ENCODE measurements around the gene SERPINF2. TPM values are rescaled to one million over a fixed set of nuclear protein-coding genes. Genes with fewer than 3 reads are reported as not detected.
A peak's percentile ranks its signal among the peaks of the same experiment; 100 is the strongest.

SERPINF2 gene
- total RNA-seq, 3 donors from 2014 or later: 18.4 to 30.1 (median 21.3) TPM

DNA sequence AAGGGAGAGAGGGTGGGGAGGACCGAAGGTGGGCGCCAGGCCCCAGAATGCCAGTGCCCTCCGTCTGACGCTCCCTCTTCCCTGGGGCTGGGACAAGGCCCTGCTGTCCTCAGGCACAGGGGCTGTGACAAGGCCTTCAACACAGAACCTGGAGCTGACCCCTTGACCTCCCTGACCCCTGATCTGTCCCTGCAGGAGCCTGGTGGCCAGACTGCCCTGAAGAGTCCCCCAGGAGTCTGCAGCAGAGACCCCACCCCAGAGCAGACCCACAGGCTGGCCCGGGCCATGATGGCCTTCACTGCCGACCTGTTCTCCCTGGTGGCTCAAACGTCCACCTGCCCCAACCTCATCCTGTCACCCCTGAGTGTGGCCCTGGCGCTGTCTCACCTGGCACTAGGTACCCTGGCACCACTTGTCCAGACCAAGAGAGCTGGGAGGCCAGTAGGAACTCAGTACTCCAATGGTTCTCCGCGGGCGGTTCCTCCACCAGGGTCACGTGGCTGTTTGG lies 2.9 kb downstream of the SERPINF2 start:
- intact Hi-C loops (cut with DNase I; ENCODE audit: low total_unique reads): no loop called here
- H3K27ac ChIP-seq: peak overlapping the region; percentile 62 to 84
- no peaks in the 10 kb centered on the region for H3K27me3 ChIP-seq
- no peaks in the 10 kb centered on the region for H3K36me3 ChIP-seq
- H3K9me3 ChIP-seq: no peaks in the 10 kb centered on the region
- no peak for TF ChIP-seq POLR2A (IDR thresholded peaks at IDR 0.05)
- TF ChIP-seq, protein P1, sequence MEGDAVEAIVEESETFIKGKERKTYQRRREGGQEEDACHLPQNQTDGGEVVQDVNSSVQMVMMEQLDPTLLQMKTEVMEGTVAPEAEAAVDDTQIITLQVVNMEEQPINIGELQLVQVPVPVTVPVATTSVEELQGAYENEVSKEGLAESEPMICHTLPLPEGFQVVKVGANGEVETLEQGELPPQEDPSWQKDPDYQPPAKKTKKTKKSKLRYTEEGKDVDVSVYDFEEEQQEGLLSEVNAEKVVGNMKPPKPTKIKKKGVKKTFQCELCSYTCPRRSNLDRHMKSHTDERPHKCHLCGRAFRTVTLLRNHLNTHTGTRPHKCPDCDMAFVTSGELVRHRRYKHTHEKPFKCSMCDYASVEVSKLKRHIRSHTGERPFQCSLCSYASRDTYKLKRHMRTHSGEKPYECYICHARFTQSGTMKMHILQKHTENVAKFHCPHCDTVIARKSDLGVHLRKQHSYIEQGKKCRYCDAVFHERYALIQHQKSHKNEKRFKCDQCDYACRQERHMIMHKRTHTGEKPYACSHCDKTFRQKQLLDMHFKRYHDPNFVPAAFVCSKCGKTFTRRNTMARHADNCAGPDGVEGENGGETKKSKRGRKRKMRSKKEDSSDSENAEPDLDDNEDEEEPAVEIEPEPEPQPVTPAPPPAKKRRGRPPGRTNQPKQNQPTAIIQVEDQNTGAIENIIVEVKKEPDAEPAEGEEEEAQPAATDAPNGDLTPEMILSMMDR (IDR thresholded peaks at IDR 0.05): no peak
- TF ChIP-seq POLR2AphosphoS5 (IDR thresholded peaks at IDR 0.05): no peak
- peaks cover 0 to 4% of the 10 kb centered on the region in 2 donors for H3K4me1 ChIP-seq
- no peak for DNase-seq (ENCODE audit: low spot score in 2 of 2)
- H3K4me3 ChIP-seq: peak overlapping the region in 2 of 3 donors; percentile 25 to 49

DNA sequence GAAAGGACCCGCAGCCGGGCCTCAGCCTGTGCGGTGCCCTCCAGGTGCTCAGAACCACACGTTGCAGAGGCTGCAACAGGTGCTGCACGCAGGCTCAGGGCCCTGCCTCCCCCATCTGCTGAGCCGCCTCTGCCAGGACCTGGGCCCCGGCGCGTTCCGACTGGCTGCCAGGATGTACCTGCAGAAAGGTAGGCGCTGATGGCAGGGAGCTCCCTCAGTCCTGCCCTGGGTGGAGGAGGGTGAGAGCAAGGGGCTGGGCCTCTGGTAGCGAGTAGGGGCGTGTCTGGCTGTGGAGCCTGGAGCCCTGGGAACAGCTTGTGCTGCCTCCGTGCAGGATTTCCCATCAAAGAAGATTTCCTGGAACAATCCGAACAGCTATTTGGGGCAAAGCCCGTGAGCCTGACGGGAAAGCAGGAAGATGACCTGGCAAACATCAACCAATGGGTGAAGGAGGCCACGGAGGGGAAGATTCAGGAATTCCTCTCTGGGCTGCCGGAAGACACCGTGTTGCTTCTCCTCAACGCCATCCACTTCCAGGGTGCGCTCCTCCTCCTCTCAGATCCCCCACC lies 4.4 kb downstream of the SERPINF2 start:
- intact Hi-C loops (cut with DNase I; ENCODE audit: low total_unique reads): no loop called here
- peaks cover 0 to 4% of the 10 kb centered on the region in 2 donors for H3K4me1 ChIP-seq
- DNase-seq (ENCODE audit: low spot score in 2 of 2): peak; percentile 70 to 88
- H3K27me3 ChIP-seq: no peaks in the 10 kb centered on the region
- H3K36me3 ChIP-seq: no peaks in the 10 kb centered on the region
- H3K4me3 ChIP-seq: peak overlapping the region in 1 of 3 donors; percentile 43
- no peaks in the 10 kb centered on the region for H3K9me3 ChIP-seq
- H3K27ac ChIP-seq: peak overlapping the region; percentile 64 to 90
- TF ChIP-seq, protein P1 (IDR thresholded peaks at IDR 0.05): no peak
- peak; percentile 68 to 95 (median 94) for TF ChIP-seq POLR2AphosphoS5 (IDR thresholded peaks at IDR 0.05)

DNA sequence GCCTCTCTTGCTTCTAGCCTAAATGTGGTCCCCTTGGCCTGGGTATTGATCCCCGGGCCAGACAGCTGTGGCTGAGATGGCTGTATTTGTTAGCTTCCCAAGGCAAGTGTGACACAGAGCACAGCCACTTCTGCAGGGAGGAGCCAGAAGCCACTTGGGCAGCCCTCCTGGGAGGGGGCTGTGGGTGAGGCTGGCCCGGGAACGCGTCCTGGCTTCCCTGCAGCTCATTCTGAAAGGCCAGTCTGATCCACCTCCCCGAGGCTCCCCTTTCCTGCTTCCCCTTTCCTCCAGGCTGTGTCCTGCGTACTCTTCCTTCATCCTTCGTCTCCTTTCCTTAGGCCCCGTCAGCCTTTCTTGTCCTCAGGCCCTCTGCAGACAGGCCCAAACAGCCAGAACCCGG lies 8.0 kb downstream of the SERPINF2 start:
- no peaks in the 10 kb centered on the region for H3K27me3 ChIP-seq
- no peak overlapping the region for H3K4me3 ChIP-seq
- peaks cover 4 to 6% of the 10 kb centered on the region in 2 donors for H3K4me1 ChIP-seq
- no peaks in the 10 kb centered on the region for H3K9me3 ChIP-seq
- DNase-seq (ENCODE audit: low spot score in 2 of 2): no peak
- intact Hi-C loops (cut with DNase I; ENCODE audit: low total_unique reads): no loop called here
- H3K27ac ChIP-seq: peak overlapping the region; percentile 26 to 58
- TF ChIP-seq POLR2AphosphoS5 (IDR thresholded peaks at IDR 0.05): no peak
- TF ChIP-seq, protein P1 (IDR thresholded peaks at IDR 0.05): no peak
- no peak for TF ChIP-seq POLR2A (IDR thresholded peaks at IDR 0.05)
- H3K36me3 ChIP-seq: no peaks in the 10 kb centered on the region

DNA sequence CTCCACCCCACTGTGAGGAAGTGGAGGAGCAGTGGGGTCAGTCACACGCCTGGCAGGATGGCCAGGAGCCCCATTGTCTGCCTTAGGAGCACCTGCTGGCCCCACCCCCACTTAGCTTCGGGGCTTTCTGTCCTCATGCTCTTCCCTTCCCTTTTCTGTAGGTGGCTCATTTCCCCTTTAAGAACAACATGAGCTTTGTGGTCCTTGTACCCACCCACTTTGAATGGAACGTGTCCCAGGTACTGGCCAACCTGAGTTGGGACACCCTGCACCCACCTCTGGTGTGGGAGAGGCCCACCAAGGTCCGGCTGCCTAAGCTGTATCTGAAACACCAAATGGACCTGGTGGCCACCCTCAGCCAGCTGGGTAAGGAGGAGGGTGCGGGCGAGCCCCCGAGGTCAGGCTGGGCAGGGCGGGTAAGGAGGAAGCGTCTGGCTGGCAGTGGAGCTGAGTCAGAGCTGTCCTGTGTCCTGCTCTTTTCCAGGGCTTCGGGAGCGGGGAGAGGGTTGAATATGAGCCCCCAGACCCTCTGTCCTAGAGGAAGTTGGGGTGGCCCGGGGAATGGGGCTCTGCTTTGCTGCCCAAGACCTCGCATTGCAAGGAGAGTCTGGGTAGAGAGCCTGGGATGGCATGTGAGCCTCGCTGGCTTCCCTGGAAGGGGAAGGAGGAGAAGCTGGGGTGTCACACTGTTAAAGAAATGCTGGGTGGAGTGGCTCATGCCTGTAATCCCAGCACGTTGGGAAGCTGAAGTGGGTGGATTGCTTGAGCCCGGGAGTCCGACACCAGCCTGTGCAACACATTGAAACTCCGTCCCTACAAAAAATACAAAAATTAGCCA lies 10.0 kb downstream of the SERPINF2 start:
- peak overlapping the region in 2 of 3 donors; percentile 39 to 59 for H3K4me3 ChIP-seq
- H3K27ac ChIP-seq: peak overlapping the region; percentile 81 to 83
- H3K36me3 ChIP-seq: no peaks in the 10 kb centered on the region
- intact Hi-C loops (cut with DNase I; ENCODE audit: low total_unique reads): no loop called here
- H3K9me3 ChIP-seq: no peaks in the 10 kb centered on the region
- H3K27me3 ChIP-seq: no peaks in the 10 kb centered on the region
- peaks cover 0 to 6% of the 10 kb centered on the region in 2 donors for H3K4me1 ChIP-seq
- peak in 1 of 2 donors; percentile 81 for DNase-seq (ENCODE audit: low spot score in 2 of 2)
- no peak for TF ChIP-seq POLR2A (IDR thresholded peaks at IDR 0.05)
- TF ChIP-seq, protein P1 (IDR thresholded peaks at IDR 0.05): no peak
- TF ChIP-seq POLR2AphosphoS5 (IDR thresholded peaks at IDR 0.05): peak in 1 of 3 donors; percentile 50

Data from breast epithelium (tissue), 4 donors.